GM23338 (cell line): ENCODE data around the gene PDE4B. TPM values are rescaled to one million over a fixed set of nuclear protein-coding genes. Genes with fewer than 3 reads are reported as not detected.

Experiments
- CREB1 ChIP-seq: fragments of 250-450 bp; sonication (Bioruptor Pico); IDR thresholded peaks from 2 replicates; pipeline ENCODE4 v1.5.0; 2020; ENCODE audit warnings: low read depth, mild to moderate bottlenecking, moderate library complexity
- EZH2 ChIP-seq: fragments of 200-600 bp; sonication (generic); IDR thresholded peaks from one replicate; pipeline ENCODE4 v1.8.0; 2017; ENCODE audit warnings: antibody characterized with exemption, mild to moderate bottlenecking, low read depth; ENCODE audit not compliant: unreplicated experiment
- EZH2phosphoT487 ChIP-seq: fragments of 200-600 bp; sonication (generic); IDR thresholded peaks from one replicate; pipeline ENCODE4 v1.8.1; 2018; ENCODE audit warnings: antibody characterized with exemption; ENCODE audit not compliant: unreplicated experiment
- JUNB ChIP-seq: IDR thresholded peaks from one replicate; pipeline ENCODE4 v1.6.1; 2016; ENCODE audit warnings: antibody characterized with exemption; ENCODE audit not compliant: unreplicated experiment
- NANOG ChIP-seq: IDR thresholded peaks from 2 replicates; pipeline ENCODE4 v1.6.1; 2016; ENCODE audit warnings: antibody characterized with exemption, borderline replicate concordance
- POLR2AphosphoS5 ChIP-seq: IDR thresholded peaks from 2 replicates; pipeline ENCODE4 v1.6.1; 2016; ENCODE audit warnings: antibody characterized with exemption, low read depth
- REST ChIP-seq: IDR thresholded peaks from one replicate; pipeline ENCODE4 v1.6.1; 2018; ENCODE audit warnings: antibody characterized with exemption; ENCODE audit not compliant: unreplicated experiment
- ZNF114 ChIP-seq: fragments of 250-450 bp; sonication (Bioruptor Pico); IDR thresholded peaks from 2 replicates; pipeline ENCODE4 v1.5.0; 2020; ENCODE audit warnings: mild to moderate bottlenecking, moderate library complexity
- ZNF331 ChIP-seq: fragments of 250-450 bp; sonication (Bioruptor Pico); IDR thresholded peaks from 2 replicates; pipeline ENCODE4 v1.5.0; 2020; ENCODE audit warnings: low read depth, mild to moderate bottlenecking, moderate library complexity
- ZNF462 ChIP-seq: fragments of 250-450 bp; sonication (Bioruptor Pico); IDR thresholded peaks from 2 replicates; pipeline ENCODE4 v1.5.0; 2020; ENCODE audit warnings: mild to moderate bottlenecking, moderate library complexity
- polyA plus RNA-seq: library from polyadenylated mRNA; unstranded; fragments of >200 nt; fragmentation: Nextera tagmentation; extraction: Ambion mirVana; gene quantifications from 2 replicates; pipeline ENCODE4 v1.2.1, GENCODE V29; 2016
- total RNA-seq: library from RNA; depleted of rRNA; stranded (reverse); fragments of >200 nt; shearing (Covaris generic); gene quantifications from 2 replicates; pipeline ENCODE4 v1.2.3, GENCODE V29; 2014
- TF ChIP-seq, protein P1 (sequence below), 2 experiments: fragments of 200-600 bp in 1 of 2; sonication (generic) in 1 of 2; conservative IDR thresholded peaks; 2 replicates each; pipeline versions ENCODE4 v1.5.1 to v1.6.1; 2016 to 2017; ENCODE audit warnings: antibody characterized with exemption in 2 of 2, low read depth in 2 of 2, mild to moderate bottlenecking in 2 of 2, moderate library complexity in 1 of 2

Gene PDE4B
- total and polyA plus RNA-seq, 2 experiments from 2014 or later: 14.0 to 25.6 TPM

DNA sequence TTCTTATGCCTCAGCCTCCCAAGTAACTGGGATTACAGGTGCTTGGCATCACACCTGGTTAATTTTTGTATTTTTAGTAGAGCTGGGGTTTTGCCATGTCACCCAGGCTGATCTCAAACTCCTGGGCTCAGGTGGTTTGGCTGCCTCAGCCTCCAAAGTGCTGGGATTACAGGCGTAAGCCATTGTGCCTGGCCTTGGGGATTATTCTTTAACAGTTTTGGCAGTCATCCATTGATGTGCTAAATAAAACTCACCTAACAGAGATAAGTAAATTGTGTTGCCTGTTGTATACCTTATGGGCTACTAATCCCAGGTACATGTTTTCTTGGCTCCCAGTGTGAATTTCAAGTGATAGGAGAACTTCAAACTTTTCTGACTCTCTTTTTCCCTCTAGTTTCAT is 35.2 kb upstream of the PDE4B start (continued):
- TF ChIP-seq ZNF462 (no peak), ZNF331 (CRISPR knock-in tag) (no peak), EZH2phosphoT487 (no peak), JUNB (no peak), REST (no peak), POLR2AphosphoS5 (no peak), ZNF114 (CRISPR knock-in tag) (no peak), NANOG (no peak), EZH2 (no peak), CREB1 (CRISPR knock-in tag) (no peak)
- TF ChIP-seq, protein P1, sequence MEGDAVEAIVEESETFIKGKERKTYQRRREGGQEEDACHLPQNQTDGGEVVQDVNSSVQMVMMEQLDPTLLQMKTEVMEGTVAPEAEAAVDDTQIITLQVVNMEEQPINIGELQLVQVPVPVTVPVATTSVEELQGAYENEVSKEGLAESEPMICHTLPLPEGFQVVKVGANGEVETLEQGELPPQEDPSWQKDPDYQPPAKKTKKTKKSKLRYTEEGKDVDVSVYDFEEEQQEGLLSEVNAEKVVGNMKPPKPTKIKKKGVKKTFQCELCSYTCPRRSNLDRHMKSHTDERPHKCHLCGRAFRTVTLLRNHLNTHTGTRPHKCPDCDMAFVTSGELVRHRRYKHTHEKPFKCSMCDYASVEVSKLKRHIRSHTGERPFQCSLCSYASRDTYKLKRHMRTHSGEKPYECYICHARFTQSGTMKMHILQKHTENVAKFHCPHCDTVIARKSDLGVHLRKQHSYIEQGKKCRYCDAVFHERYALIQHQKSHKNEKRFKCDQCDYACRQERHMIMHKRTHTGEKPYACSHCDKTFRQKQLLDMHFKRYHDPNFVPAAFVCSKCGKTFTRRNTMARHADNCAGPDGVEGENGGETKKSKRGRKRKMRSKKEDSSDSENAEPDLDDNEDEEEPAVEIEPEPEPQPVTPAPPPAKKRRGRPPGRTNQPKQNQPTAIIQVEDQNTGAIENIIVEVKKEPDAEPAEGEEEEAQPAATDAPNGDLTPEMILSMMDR (conservative IDR thresholded peaks at IDR 0.05; ENCODE audit: low read depth in 2 of 2): no peak
